CD4-positive, CD25-positive, alpha-beta regulatory T cell (primary cell): Measurements from ENCODE around the gene SYNGR1. TPM values are rescaled to one million over a fixed set of nuclear protein-coding genes. Genes with fewer than 3 reads are reported as not detected.

ENCODE experiments used
- ATAC-seq, 2 donors: fragments of 150-1000 bp; cut with Tn5 transposase; one replicate each; pipeline ENCODE4 v1.10.0; 2021; ENCODE audit warnings: low read depth in 2 of 2, moderate number of reproducible peaks in 2 of 2, moderate library complexity in 1 of 2
- DNase-seq, 3 donors: peaks; one replicate each; pipeline versions ENCODE4 v3.0.0 to v3.0.0-alpha.2; 2012 to 2022; ENCODE audit warnings: mixed read lengths in 1 of 3
- H3K27ac ChIP-seq: one replicate; pipeline ENCODE4 v1.7.0; 2013; ENCODE audit warnings: mild to moderate bottlenecking, low read length; ENCODE audit not compliant: insufficient read depth, poor library complexity, severe bottlenecking
- H3K27me3 ChIP-seq: one replicate; pipeline ENCODE4 v1.7.0; 2013; ENCODE audit warnings: low read length; ENCODE audit not compliant: control insufficient read depth, insufficient read depth
- H3K36me3 ChIP-seq: one replicate; pipeline ENCODE4 v1.7.0; 2013; ENCODE audit warnings: mild to moderate bottlenecking, low read length, moderate library complexity; ENCODE audit not compliant: control insufficient read depth, insufficient read depth
- H3K4me1 ChIP-seq: 2 replicates; pipeline ENCODE4 v1.7.0; 2013; ENCODE audit warnings: mild to moderate bottlenecking, low read length; ENCODE audit not compliant: insufficient read depth, control insufficient read depth, poor library complexity, severe bottlenecking
- H3K4me3 ChIP-seq: one replicate; pipeline ENCODE4 v1.7.0; 2013; ENCODE audit warnings: low read depth, mild to moderate bottlenecking, low read length, moderate library complexity
- H3K9me3 ChIP-seq, 2 experiments: 1 replicate in 1 of 2; 2 replicates in 1 of 2; pipeline ENCODE4 v1.7.0; 2013; ENCODE audit warnings: low read length in 2 of 2, mild to moderate bottlenecking in 1 of 2, moderate library complexity in 1 of 2; ENCODE audit not compliant: control insufficient read depth in 2 of 2
- H3K27ac Mint-ChIP-seq, 3 donors: one replicate each; pipeline ENCODE4 v1.8.0; 2020 to 2022; ENCODE audit warnings: mild to moderate bottlenecking in 3 of 3, mixed read lengths in 3 of 3, moderate library complexity in 2 of 3
- H3K27me3 Mint-ChIP-seq: one replicate; pipeline ENCODE4 v1.8.0; 2022; ENCODE audit warnings: mild to moderate bottlenecking, mixed read lengths
- H3K36me3 Mint-ChIP-seq: one replicate; pipeline ENCODE4 v1.8.0; 2020; ENCODE audit warnings: mixed read lengths
- H3K4me1 Mint-ChIP-seq, 4 donors: one replicate each; pipeline ENCODE4 v1.8.0; 2020 to 2022; ENCODE audit warnings: mixed read lengths in 4 of 4, mild to moderate bottlenecking in 1 of 4
- H3K4me3 Mint-ChIP-seq, 4 donors: one replicate each; pipeline ENCODE4 v1.8.0; 2020 to 2022; ENCODE audit warnings: mild to moderate bottlenecking in 4 of 4, mixed read lengths in 4 of 4, moderate library complexity in 3 of 4
- H3K9me3 Mint-ChIP-seq, 7 donors: one replicate each; pipeline ENCODE4 v1.8.0; 2020 to 2022; ENCODE audit warnings: mixed read lengths in 7 of 7, mild to moderate bottlenecking in 3 of 7, moderate library complexity in 2 of 7
- polyA plus RNA-seq, 4 donors: library from polyadenylated mRNA; unstranded; fragments of 300-500 nt; fragmentation: Illumina TruSeq; gene quantifications; one replicate each; pipeline ENCODE4 v1.2.3, GENCODE V29; 2021
- total RNA-seq: library from RNA; stranded (reverse); gene quantifications from one replicate; pipeline ENCODE4 v1.2.3, GENCODE V29; 2022

The SYNGR1 gene
- total and polyA plus RNA-seq, 5 donors from 2014 or later = 0.22 to 1.1 (median 0.59) TPM

GRCh38 chr22:39362271-39362670 lies 12.5 kb downstream of the SYNGR1 start:
- Histone ChIP-seq H3K27me3 (no peaks in the 10 kb centered on the region), H3K36me3 (no peaks in the 10 kb centered on the region), H3K27ac (no peak overlapping the region), H3K4me1 (no peaks in the 10 kb centered on the region), H3K9me3 (no peaks in the 10 kb centered on the region), H3K4me3 (no peak overlapping the region)
- Mint-ChIP-seq H3K9me3 (no peaks in the 10 kb centered on the region), H3K27ac (no peak overlapping the region), H3K36me3 (no peaks in the 10 kb centered on the region), H3K27me3 (peaks cover 12% of the 10 kb centered on the region), H3K4me3 (no peak overlapping the region), H3K4me1 (no peaks in the 10 kb centered on the region)
- DNase-seq (no peak), ATAC-seq (no peak)

GRCh38 chr22:39362932-39363331 lies 13.1 kb downstream of the SYNGR1 start:
- no peaks in the 10 kb centered on the region for H3K36me3 Mint-ChIP-seq
- H3K4me1 Mint-ChIP-seq = peaks cover 0 to 3% (median 0%) of the 10 kb centered on the region in 4 donors
- Histone ChIP-seq H3K4me1 (no peaks in the 10 kb centered on the region), H3K4me3 (no peak overlapping the region), H3K27me3 (no peaks in the 10 kb centered on the region), H3K27ac (no peak overlapping the region), H3K9me3 (no peaks in the 10 kb centered on the region), H3K36me3 (no peaks in the 10 kb centered on the region)
- ATAC-seq (no peak), DNase-seq (no peak)
- no peaks in the 10 kb centered on the region for H3K9me3 Mint-ChIP-seq
- no peak overlapping the region for H3K4me3 Mint-ChIP-seq
- peaks cover 12% of the 10 kb centered on the region for H3K27me3 Mint-ChIP-seq
- peak overlapping the region in 1 of 3 donors; percentile 76 for H3K27ac Mint-ChIP-seq

DNA sequence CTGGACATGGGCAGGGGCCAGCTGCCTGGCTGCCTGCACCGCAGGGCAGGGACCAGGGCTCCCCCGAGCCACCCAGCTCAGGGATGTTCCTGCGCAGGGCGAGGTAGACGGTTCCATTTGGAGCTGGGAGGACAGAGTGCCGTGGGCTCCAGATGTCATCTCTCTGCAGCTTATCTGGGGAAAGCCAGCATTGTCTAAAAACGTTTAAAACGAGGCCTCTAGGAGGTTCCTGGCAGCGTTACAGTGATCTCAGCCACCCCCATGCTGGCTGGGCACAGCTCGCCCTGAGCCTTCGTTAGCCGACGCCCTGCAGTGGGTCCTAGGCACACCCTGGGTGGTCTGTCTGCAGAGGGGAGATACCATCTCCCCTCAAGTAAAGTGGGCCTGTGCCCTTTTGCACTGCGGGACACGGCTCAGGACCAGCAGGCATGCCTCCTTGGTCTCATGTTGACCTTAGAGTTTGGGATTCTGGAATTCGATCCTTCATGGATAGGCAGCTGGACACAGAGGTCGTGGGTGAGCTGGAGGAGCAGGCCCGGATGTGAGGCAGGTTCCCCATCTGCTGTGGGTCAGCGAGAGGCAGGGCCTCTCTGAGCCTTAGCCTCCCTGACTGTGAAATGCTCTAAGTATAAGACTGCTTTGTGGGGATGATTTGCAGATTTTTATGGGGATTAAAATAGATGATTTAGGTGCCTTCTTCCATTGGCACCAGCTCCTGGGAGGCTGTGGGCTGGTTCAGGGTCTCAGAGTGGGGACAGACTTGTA lies 14.1 kb downstream of the SYNGR1 start:
- H3K4me1 ChIP-seq = no peaks in the 10 kb centered on the region
- DNase-seq = no peak
- H3K27ac Mint-ChIP-seq = peak overlapping the region in 1 of 3 donors; percentile 34

DNA sequence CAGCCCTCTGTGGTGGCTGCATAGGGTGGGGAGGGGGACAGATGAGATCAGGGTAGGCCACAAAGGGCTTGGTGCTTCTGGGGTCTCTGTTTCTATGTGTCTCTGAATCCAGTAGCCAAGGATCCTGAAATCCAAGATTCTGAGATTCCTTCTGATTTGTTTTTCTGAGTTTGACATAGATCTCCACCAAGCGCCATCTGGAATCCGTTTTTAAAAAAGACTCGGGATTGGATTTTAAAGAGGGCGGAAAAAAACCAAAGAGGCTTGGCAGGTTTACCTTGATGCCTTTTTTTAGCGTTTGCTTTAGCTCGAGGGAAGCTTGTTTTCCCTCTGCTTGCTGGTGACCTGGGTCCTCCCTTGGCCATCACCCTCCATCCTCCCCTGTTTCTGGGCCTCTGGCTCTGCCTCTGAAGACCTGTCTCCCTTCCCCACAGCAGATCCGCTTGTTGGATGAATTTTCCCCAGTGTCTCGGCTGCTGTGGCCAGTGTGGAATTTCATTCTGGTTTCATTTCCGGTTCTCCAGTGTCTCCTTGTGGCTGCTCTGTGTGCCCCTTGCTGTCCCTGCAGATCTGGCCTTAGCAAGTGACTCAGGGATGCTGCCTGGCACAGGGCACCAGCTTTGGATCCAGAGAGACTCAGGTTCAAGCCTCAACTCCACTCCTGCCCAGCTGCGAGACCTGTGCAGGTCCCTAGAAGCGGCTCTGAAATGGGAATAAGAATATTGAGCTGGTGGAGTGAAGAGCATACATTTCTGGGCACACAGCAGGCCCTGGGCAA lies 15.1 kb downstream of the SYNGR1 start:
- no peak overlapping the region for H3K4me3 ChIP-seq
- Mint-ChIP-seq H3K36me3 (no peaks in the 10 kb centered on the region), H3K4me3 (no peak overlapping the region), H3K27me3 (peaks cover 9% of the 10 kb centered on the region), H3K9me3 (no peaks in the 10 kb centered on the region), H3K27ac (no peak overlapping the region), H3K4me1 (peaks cover 0 to 3% (median 0%) of the 10 kb centered on the region in 4 donors)
- H3K36me3 ChIP-seq = no peaks in the 10 kb centered on the region
- no peak for ATAC-seq
- H3K27me3 ChIP-seq = no peaks in the 10 kb centered on the region
- no peaks in the 10 kb centered on the region for H3K4me1 ChIP-seq
- no peaks in the 10 kb centered on the region for H3K9me3 ChIP-seq
- no peak for DNase-seq
- no peak overlapping the region for H3K27ac ChIP-seq

More for the DNA sequence above, 14.1 kb downstream of the SYNGR1 start:
- no peak overlapping the region for H3K27ac ChIP-seq
- ATAC-seq = no peak
- no peak overlapping the region for H3K4me3 ChIP-seq
- H3K36me3 ChIP-seq = no peaks in the 10 kb centered on the region
- no peaks in the 10 kb centered on the region for H3K9me3 Mint-ChIP-seq
- H3K27me3 ChIP-seq = no peaks in the 10 kb centered on the region
- no peak overlapping the region for H3K4me3 Mint-ChIP-seq
- H3K27me3 Mint-ChIP-seq = peaks cover 12% of the 10 kb centered on the region
- no peaks in the 10 kb centered on the region for H3K36me3 Mint-ChIP-seq
- peaks cover 0 to 3% (median 0%) of the 10 kb centered on the region in 4 donors for H3K4me1 Mint-ChIP-seq
- no peaks in the 10 kb centered on the region for H3K9me3 ChIP-seq

GRCh38 chr22:39365492-39365780 lies 15.6 kb downstream of the SYNGR1 start:
- Histone ChIP-seq H3K4me1 (no peaks in the 10 kb centered on the region), H3K4me3 (no peak overlapping the region), H3K27ac (no peak overlapping the region), H3K9me3 (no peaks in the 10 kb centered on the region), H3K36me3 (no peaks in the 10 kb centered on the region), H3K27me3 (no peaks in the 10 kb centered on the region)
- Mint-ChIP-seq H3K27ac (no peak overlapping the region), H3K36me3 (no peaks in the 10 kb centered on the region), H3K27me3 (peaks cover 6% of the 10 kb centered on the region), H3K4me3 (no peak overlapping the region), H3K4me1 (peaks cover 0 to 3% (median 0%) of the 10 kb centered on the region in 4 donors), H3K9me3 (no peaks in the 10 kb centered on the region)
- no peak for ATAC-seq
- no peak for DNase-seq

GRCh38 chr22:39367035-39367434 lies 17.2 kb downstream of the SYNGR1 start:
- no peak overlapping the region for H3K4me3 Mint-ChIP-seq
- H3K36me3 Mint-ChIP-seq = no peaks in the 10 kb centered on the region
- H3K27ac ChIP-seq = no peak overlapping the region
- peaks cover 11% of the 10 kb centered on the region for H3K27me3 Mint-ChIP-seq
- no peak overlapping the region for H3K27ac Mint-ChIP-seq
- H3K4me1 Mint-ChIP-seq = peaks cover 0 to 3% (median 0%) of the 10 kb centered on the region in 4 donors
- no peak for ATAC-seq
- H3K9me3 Mint-ChIP-seq = peaks cover 0 to 2% (median 0%) of the 10 kb centered on the region in 7 donors
- no peaks in the 10 kb centered on the region for H3K27me3 ChIP-seq
- H3K36me3 ChIP-seq = no peaks in the 10 kb centered on the region
- no peak for DNase-seq
- no peaks in the 10 kb centered on the region for H3K9me3 ChIP-seq
- H3K4me3 ChIP-seq = no peak overlapping the region
- H3K4me1 ChIP-seq = no peaks in the 10 kb centered on the region

GRCh38 chr22:39368461-39368911 lies 18.7 kb downstream of the SYNGR1 start:
- Mint-ChIP-seq H3K9me3 (peaks cover 0 to 2% (median 0%) of the 10 kb centered on the region in 7 donors), H3K36me3 (no peaks in the 10 kb centered on the region), H3K4me3 (no peak overlapping the region), H3K27me3 (peaks cover 11% of the 10 kb centered on the region), H3K27ac (peak overlapping the region in 1 of 3 donors; percentile 51), H3K4me1 (peaks cover 0 to 3% (median 0%) of the 10 kb centered on the region in 4 donors)
- Histone ChIP-seq H3K27me3 (no peaks in the 10 kb centered on the region), H3K9me3 (no peaks in the 10 kb centered on the region), H3K4me3 (no peak overlapping the region), H3K27ac (no peak overlapping the region), H3K36me3 (no peaks in the 10 kb centered on the region), H3K4me1 (no peaks in the 10 kb centered on the region)
- ATAC-seq = no peak
- no peak for DNase-seq
